ENCODE data around the gene CYS1. TPM values are rescaled to one million over a fixed set of nuclear protein-coding genes. Genes with fewer than 3 reads are reported as not detected.

CYS1 gene
- total and polyA plus RNA-seq, 2 of the 13 experiments (the other 11 are each of a cell fraction or from before 2014, with no cell fraction given), result 0.04 TPM; not detected in 1

- no TSS peak for BruUV-seq (replicated peaks)
- intact Hi-C loops (cut with micrococcal nuclease; ENCODE audit: unreplicated experiment) (no loop called here), in situ Hi-C loops (cut with HindIII; ENCODE audit: extremely low pct_ligation_motif_present, low pct_unique_long_range_greater_than_20kb) (no loop called here)
- no peaks in the 10 kb centered on the region for H3K36me3 ChIP-seq (replicated peaks in 1 of 2; ENCODE audit: control insufficient read depth in 1 of 2, insufficient read depth in 2 of 2, low read length in 2 of 2)
- TF ChIP-seq NR2C2 (CRISPR knock-in tag; IDR thresholded peaks at IDR 0.05; ENCODE audit: borderline replicate concordance), result no peak
- no peak for TF ChIP-seq ZNF333 (CRISPR knock-in tag; IDR thresholded peaks at IDR 0.05; ENCODE audit: borderline replicate concordance)
- no peak for TF ChIP-seq ZSCAN30 (CRISPR knock-in tag; IDR thresholded peaks at IDR 0.05)
- DNase-seq (ENCODE audit: low spot score) (no peak), FAIRE-seq (no peak), ATAC-seq (no peak)
- ChIA-PET POLR2A (no interaction called here), CTCF (ENCODE audit: low intra/inter-chr PET ratio, low total read pairs) (no interaction called here)
- H4K20me1 ChIP-seq (ENCODE audit: insufficient read depth, low read length), result no peaks in the 10 kb centered on the region; the same call in 1 of the 2 replicates
- no peak overlapping the region for H3K4me2 ChIP-seq (ENCODE audit: low read depth, low read length)
- H3K79me2 ChIP-seq (ENCODE audit: insufficient read depth, low read length), result no peaks in the 10 kb centered on the region
- H3K27me3 ChIP-seq (ENCODE audit: control insufficient read depth in 1 of 2, insufficient read depth in 2 of 2, low read length in 2 of 2), result peaks cover 0 to 9% of the 10 kb centered on the region in 2 experiments; a peak in 1 of 5 replicates
- H3K27ac ChIP-seq (ENCODE audit: extremely low read length, insufficient read depth, low read length), result no peak overlapping the region
- no peak overlapping the region for H3K9ac ChIP-seq (ENCODE audit: insufficient read depth, low read depth, low read length)
- no peak overlapping the region for H3K4me3 ChIP-seq (replicated peaks in 1 of 3; ENCODE audit: insufficient read depth in 1 of 3, low read depth in 2 of 3, low read length in 3 of 3)
- H3K9me3 ChIP-seq (ENCODE audit: low read length), result no peaks in the 10 kb centered on the region
- H2AFZ ChIP-seq (ENCODE audit: low read length), result no peak overlapping the region
- peaks cover 27% of the 10 kb centered on the region for H3K4me1 ChIP-seq (ENCODE audit: insufficient read depth, low read length)
- 55% methylated on average over 9 of the region's 9 CpGs for WGBS (ENCODE audit: low lambda C conversion rate)
Observed at GRCh38 chr2:10008809-10009176, 71.4 kb downstream of the CYS1 start.

- no peaks in the 10 kb centered on the region; the same call in 1 of the 2 replicates for H4K20me1 ChIP-seq (ENCODE audit: insufficient read depth, low read length)
- ChIA-PET POLR2A (no interaction called here), CTCF (ENCODE audit: low intra/inter-chr PET ratio, low total read pairs) (no interaction called here)
- no peak overlapping the region for H3K4me3 ChIP-seq (replicated peaks in 1 of 3; ENCODE audit: insufficient read depth in 1 of 3, low read depth in 2 of 3, low read length in 3 of 3)
- H3K4me2 ChIP-seq (ENCODE audit: low read depth, low read length), result peak overlapping the region; percentile 32
- no peaks in the 10 kb centered on the region for H3K9me3 ChIP-seq (ENCODE audit: low read length)
- in situ Hi-C loops (cut with HindIII; ENCODE audit: extremely low pct_ligation_motif_present, low pct_unique_long_range_greater_than_20kb), result no loop called here
- FAIRE-seq (peak; percentile 36), DNase-seq (ENCODE audit: low spot score) (peak; percentile 34), ATAC-seq (peak; percentile 67)
- H3K9ac ChIP-seq (ENCODE audit: insufficient read depth, low read depth, low read length), result no peak overlapping the region
- peaks cover 0 to 9% of the 10 kb centered on the region in 2 experiments; a peak in 1 of 5 replicates for H3K27me3 ChIP-seq (ENCODE audit: control insufficient read depth in 1 of 2, insufficient read depth in 2 of 2, low read length in 2 of 2)
- no peaks in the 10 kb centered on the region for H3K79me2 ChIP-seq (ENCODE audit: insufficient read depth, low read length)
- no peaks in the 10 kb centered on the region for H3K36me3 ChIP-seq (replicated peaks in 1 of 2; ENCODE audit: control insufficient read depth in 1 of 2, insufficient read depth in 2 of 2, low read length in 2 of 2)
- WGBS (ENCODE audit: low lambda C conversion rate), result 32% methylated on average over 22 of the region's 22 CpGs
- H3K4me1 ChIP-seq (ENCODE audit: insufficient read depth, low read length), result peaks cover 27% of the 10 kb centered on the region
- intact Hi-C loops (cut with micrococcal nuclease; ENCODE audit: unreplicated experiment), result no loop called here
- BruUV-seq (replicated peaks), result no TSS peak
- H2AFZ ChIP-seq (ENCODE audit: low read length), result no peak overlapping the region
- no peak overlapping the region for H3K27ac ChIP-seq (ENCODE audit: extremely low read length, insufficient read depth, low read length)
- no peak for TF ChIP-seq ZNF800 (CRISPR knock-in tag; IDR thresholded peaks at IDR 0.05)
- no peak for TF ChIP-seq RFX5 (IDR thresholded peaks at IDR 0.05; ENCODE audit: low read depth, low read length)
- no peak for TF ChIP-seq PAWR (CRISPR knock-in tag; IDR thresholded peaks at IDR 0.05; ENCODE audit: borderline replicate concordance)
- no peak for TF ChIP-seq ZNF337 (CRISPR knock-in tag; IDR thresholded peaks at IDR 0.05; ENCODE audit: borderline replicate concordance, low read depth)
- no peak for TF ChIP-seq ZNF777 (CRISPR knock-in tag; IDR thresholded peaks at IDR 0.05)
- TF ChIP-seq SALL1 (CRISPR knock-in tag; IDR thresholded peaks at IDR 0.05), result peak; percentile 30; the same call in 1 of the 2 replicates
- no peak for TF ChIP-seq ZNF350 (CRISPR knock-in tag; IDR thresholded peaks at IDR 0.05; ENCODE audit: borderline replicate concordance, low read depth)
- TF ChIP-seq ZBTB39 (CRISPR knock-in tag; IDR thresholded peaks at IDR 0.05), result no peak
- peak; percentile 44 for TF ChIP-seq HDAC1 (CRISPR knock-in tag; IDR thresholded peaks at IDR 0.05)
- TF ChIP-seq KLF11 (CRISPR knock-in tag; IDR thresholded peaks at IDR 0.05), result no peak
- TF ChIP-seq HNRNPUL1 (IDR thresholded peaks at IDR 0.05; ENCODE audit: low read depth, low read length), result no peak
Observed at GRCh38 chr2:10007921-10008808, 72.0 kb downstream of the CYS1 start.

Data from HepG2 (cell line).